Activated CD4-positive, CD25-positive, alpha-beta regulatory T cell treated with anti-CD3 and anti-CD28 coated beads, Interleukin-2, amount 50 U/mL, for 72 hours (primary cell): ENCODE data around the gene RPS18.

Source experiments
- DNase-seq: peaks from one replicate; pipeline ENCODE4 v3.0.0; 2021

The RPS18 gene

GRCh38 chr6:33315793-33316602 is 44.1 kb downstream of the RPS18 start:
- DNase-seq: no peak

GRCh38 chr6:33316603-33317418 is 44.9 kb downstream of the RPS18 start:
- no peak for DNase-seq

GRCh38 chr6:33317419-33317668 is 45.5 kb downstream of the RPS18 start:
- DNase-seq: no peak

- peak; percentile 93 for DNase-seq
Measured at GRCh38 chr6:33317669-33318425, 46.0 kb downstream of the RPS18 start, which contains the start of gene ZBTB22. ZBTB22 (minus strand) TSS chr6:33317744; CDS start chr6:33316916, 828 bp downstream.

- DNase-seq: no peak
Measured at GRCh38 chr6:33318426-33319073, 46.7 kb downstream of the RPS18 start.

- no peak for DNase-seq
Measured at GRCh38 chr6:33319939-33320314, 48.1 kb downstream of the RPS18 start.

GRCh38 chr6:33320315-33321181 is 48.7 kb downstream of the RPS18 start:
- no peak for DNase-seq

GRCh38 chr6:33321227-33321626 is 49.4 kb downstream of the RPS18 start:
- no peak for DNase-seq

GRCh38 chr6:33323623-33323948 is 51.7 kb downstream of the RPS18 start:
- no peak for DNase-seq

GRCh38 chr6:33324125-33324524 is 52.2 kb downstream of the RPS18 start:
- no peak for DNase-seq
